ENCODE data around the gene GLIS1.

Gene GLIS1

DNA sequence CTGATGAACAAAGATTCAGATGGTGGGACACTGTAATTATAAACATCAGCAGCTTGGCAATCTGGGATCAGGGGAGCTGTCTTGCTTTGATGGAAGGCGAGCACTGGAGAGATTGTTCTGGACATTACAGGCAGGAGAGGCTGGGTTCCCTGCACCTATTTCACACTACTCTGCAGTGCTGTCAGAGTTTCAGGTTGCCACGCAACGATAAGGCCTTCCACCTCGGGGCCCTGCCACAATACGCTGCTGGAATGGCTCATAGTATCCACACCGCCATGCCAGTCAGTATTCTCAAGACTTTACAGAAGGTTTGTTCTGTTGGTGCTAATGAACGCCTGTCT lies 96.8 kb downstream of the GLIS1 start:
- H3K4me3 ChIP-seq (ENCODE audit: low read depth, low read length): no peak overlapping the region
- POLR2A ChIA-PET: no interaction called here
- TF ChIP-seq, protein P1, sequence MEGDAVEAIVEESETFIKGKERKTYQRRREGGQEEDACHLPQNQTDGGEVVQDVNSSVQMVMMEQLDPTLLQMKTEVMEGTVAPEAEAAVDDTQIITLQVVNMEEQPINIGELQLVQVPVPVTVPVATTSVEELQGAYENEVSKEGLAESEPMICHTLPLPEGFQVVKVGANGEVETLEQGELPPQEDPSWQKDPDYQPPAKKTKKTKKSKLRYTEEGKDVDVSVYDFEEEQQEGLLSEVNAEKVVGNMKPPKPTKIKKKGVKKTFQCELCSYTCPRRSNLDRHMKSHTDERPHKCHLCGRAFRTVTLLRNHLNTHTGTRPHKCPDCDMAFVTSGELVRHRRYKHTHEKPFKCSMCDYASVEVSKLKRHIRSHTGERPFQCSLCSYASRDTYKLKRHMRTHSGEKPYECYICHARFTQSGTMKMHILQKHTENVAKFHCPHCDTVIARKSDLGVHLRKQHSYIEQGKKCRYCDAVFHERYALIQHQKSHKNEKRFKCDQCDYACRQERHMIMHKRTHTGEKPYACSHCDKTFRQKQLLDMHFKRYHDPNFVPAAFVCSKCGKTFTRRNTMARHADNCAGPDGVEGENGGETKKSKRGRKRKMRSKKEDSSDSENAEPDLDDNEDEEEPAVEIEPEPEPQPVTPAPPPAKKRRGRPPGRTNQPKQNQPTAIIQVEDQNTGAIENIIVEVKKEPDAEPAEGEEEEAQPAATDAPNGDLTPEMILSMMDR (IDR thresholded peaks at IDR 0.05; ENCODE audit: insufficient read depth, low read length, missing control alignments): no peak
- no peak for DNase-seq (ENCODE audit: low read depth, low spot score)
- CTCF ChIA-PET: no interaction called here

DNA sequence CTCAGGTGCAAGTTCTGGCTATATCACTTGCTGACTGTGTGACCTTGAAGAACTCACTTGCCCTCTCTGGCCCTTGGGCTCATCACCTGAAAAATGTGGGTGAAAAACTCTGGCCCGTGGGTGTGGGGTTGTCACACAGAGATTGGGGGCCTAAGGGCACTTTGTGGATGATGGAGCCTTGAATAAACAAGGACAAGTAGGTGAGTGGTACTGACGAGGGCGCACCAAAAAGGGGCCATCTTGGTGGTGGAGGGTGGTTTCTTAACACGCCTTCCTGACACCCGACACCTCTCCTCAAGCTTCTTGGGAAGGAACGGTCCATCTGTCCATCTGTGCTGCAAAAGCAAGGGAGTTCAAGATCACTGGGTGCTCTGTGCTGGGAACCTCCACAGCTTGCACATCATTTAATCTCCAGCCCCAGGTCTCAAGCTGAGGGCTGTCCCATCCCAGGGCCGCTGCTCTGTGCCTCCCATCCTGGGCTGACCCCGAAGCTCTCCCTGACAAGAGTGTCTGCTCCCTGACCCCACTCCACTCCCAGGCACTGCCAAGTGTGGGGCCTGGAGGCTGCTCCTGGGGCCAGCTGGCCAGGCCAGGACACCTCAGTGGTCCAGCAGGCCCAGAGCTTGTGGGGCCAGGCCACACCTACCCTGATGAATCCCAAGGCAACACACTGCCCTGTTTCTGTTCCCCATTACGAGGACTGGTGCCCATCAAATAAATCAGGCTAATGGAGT lies 97.3 kb downstream of the GLIS1 start:
- TF ChIP-seq, protein P1 (IDR thresholded peaks at IDR 0.05; ENCODE audit: insufficient read depth, low read length, missing control alignments): no peak
- no peak overlapping the region for H3K4me3 ChIP-seq (ENCODE audit: low read depth, low read length)
- DNase-seq (ENCODE audit: low read depth, low spot score): no peak
- ChIA-PET POLR2A (no interaction called here), CTCF (interaction anchor here (2.3 kb wide), 1 partner anchor 112 kb away, joined by 5 read pairs; no protein-coding TSS in a partner anchor)

DNA sequence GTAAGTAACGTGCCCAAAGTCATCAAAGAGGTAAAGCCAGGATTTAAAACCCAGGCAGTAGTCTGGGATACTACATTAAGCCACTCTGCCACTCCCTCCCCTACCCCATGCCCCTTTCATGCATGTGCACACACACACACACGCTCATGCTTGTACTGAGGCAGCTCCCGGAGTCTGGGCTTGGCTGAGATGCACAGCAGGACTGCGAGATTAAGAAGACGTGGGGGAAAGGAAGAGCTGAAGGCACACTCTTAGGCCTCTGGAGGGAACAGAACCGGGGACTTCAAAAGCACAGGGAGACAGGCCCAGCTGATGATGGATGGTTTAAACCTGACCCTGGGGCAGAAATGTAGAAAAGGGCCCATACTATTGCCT lies 98.3 kb downstream of the GLIS1 start:
- ChIA-PET POLR2A (no interaction called here), CTCF (interaction anchor here (1.5 to 2.3 kb wide), 2 partner anchors 12 to 113 kb away, joined by 3 to 5 read pairs; no protein-coding TSS in a partner anchor)
- H3K4me3 ChIP-seq (ENCODE audit: low read depth, low read length): no peak overlapping the region
- no peak for DNase-seq (ENCODE audit: low read depth, low spot score)
- TF ChIP-seq, protein P1 (IDR thresholded peaks at IDR 0.05; ENCODE audit: insufficient read depth, low read length, missing control alignments): no peak

DNA sequence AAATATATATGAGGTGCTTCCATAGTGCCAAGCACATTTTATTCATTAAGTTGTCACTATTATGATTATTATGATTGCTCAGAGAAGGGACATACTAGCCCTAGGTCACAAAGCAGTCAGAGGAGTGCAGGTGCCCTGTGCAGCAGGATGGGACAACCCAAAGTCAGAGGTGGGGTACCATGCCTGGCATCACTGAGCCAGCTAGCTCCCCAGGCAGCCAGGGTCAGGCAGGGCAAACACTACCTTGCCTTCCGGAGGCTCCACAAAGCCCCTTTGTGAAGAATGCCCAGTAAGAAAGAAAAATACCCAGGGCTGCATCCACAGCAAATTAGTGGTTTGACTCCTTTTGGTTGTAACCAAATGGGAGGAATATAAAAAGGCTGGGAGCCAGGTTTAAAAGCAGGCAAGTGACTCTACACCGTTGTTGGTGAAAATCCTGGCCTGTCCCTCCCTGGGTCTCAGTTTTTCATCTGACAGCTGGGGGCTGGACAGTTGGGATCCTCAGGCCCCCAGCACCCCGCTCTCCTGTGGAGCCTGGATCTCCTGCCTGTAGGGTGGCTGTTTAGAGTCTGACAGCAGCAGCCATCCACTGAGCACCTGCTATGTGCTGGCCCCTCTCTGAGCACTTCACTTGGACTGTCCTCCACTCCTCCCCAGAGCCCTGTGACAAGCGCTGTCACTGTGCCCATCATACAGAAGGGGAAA lies 98.8 kb downstream of the GLIS1 start:
- DNase-seq (ENCODE audit: low read depth, low spot score): no peak
- TF ChIP-seq, protein P1 (IDR thresholded peaks at IDR 0.05; ENCODE audit: insufficient read depth, low read length, missing control alignments): no peak
- CTCF ChIA-PET: interaction anchor here (1.5 to 2.3 kb wide), 2 partner anchors 12 to 113 kb away, joined by 3 to 5 read pairs; no protein-coding TSS in a partner anchor
- POLR2A ChIA-PET: interaction anchor here (0.6 kb wide), 1 partner anchor 90 kb away, joined by 3 read pairs; no protein-coding TSS in a partner anchor
- no peak overlapping the region for H3K4me3 ChIP-seq (ENCODE audit: low read depth, low read length)

DNA sequence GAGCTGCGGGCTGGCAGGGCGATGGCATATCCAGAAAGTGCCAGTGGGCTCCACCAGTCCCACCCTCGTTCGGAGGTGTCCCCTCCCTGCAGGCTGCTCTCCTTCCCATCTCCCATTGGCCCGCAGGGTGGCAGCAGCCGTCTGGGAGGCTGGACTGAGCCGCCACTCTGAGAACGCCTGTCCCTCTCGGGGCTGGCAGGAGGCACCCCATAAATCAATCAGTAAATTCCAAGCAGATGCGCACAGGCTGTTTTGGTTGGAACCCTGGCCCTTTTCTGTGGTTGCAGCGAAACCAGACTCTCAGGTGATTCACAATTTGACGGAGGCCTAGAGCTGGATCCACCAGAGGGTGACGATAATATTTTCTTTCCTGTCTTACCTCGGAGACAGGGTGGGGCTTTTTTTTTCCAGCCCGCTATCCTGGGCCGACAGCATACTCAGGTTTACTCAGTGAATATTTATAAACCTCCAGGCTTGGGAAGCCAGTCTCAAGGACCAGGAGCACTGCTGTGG lies 99.7 kb downstream of the GLIS1 start:
- H3K4me3 ChIP-seq (ENCODE audit: low read depth, low read length): no peak overlapping the region
- ChIA-PET CTCF (interaction anchor here (2.3 kb wide), 1 partner anchor 114 kb away, joined by 5 read pairs; no protein-coding TSS in a partner anchor), POLR2A (interaction anchor here (0.6 kb wide), 1 partner anchor 89 kb away, joined by 3 read pairs; no protein-coding TSS in a partner anchor)
- no peak for DNase-seq (ENCODE audit: low read depth, low spot score)
- TF ChIP-seq, protein P1 (IDR thresholded peaks at IDR 0.05; ENCODE audit: insufficient read depth, low read length, missing control alignments): peak; percentile 25
